Ascending aorta (tissue), 2 donors: ENCODE results near the gene SERTAD2. TPM values are rescaled to one million over a fixed set of nuclear protein-coding genes. Genes with fewer than 3 reads are reported as not detected.
A peak's percentile ranks its signal among the peaks of the same experiment; 100 is the strongest.

ENCODE experiments used
- DNase-seq, 2 donors: peaks; one replicate each; pipeline ENCODE4 v3.0.0-alpha.2; 2019; ENCODE audit warnings: low spot score in 2 of 2
- H3K27ac ChIP-seq, 2 donors: fragments of 200-600 bp; sonication (generic); one replicate each; pipeline ENCODE4 v1.5.1; 2016 to 2017; ENCODE audit warnings: mild to moderate bottlenecking in 1 of 2
- H3K27me3 ChIP-seq: fragments of 200-600 bp; sonication (generic); one replicate; pipeline ENCODE4 v1.5.1; 2017
- H3K36me3 ChIP-seq, 2 donors: fragments of 200-600 bp; sonication (generic); one replicate each; pipeline ENCODE4 v1.5.1; 2016
- H3K4me1 ChIP-seq, 2 donors: fragments of 200-600 bp; sonication (generic); one replicate each; pipeline ENCODE4 v1.5.1; 2016 to 2017; ENCODE audit warnings: mild to moderate bottlenecking in 1 of 2
- H3K4me3 ChIP-seq, 2 donors: fragments of 200-600 bp; sonication (generic); one replicate each; pipeline ENCODE4 v1.5.1; 2016 to 2017; ENCODE audit warnings: mild to moderate bottlenecking in 1 of 2
- H3K9me3 ChIP-seq, 2 donors: fragments of 200-600 bp; sonication (generic); one replicate each; pipeline ENCODE4 v1.5.1; 2016
- CTCF ChIP-seq, 3 experiments: fragments of 200-600 bp in 2 of 3; fragments of 450-650 bp in 1 of 3; sonication (generic) in 2 of 3; IDR thresholded peaks; one replicate each; pipeline ENCODE4 v1.5.1; 2016 to 2019; ENCODE audit warnings: antibody characterized with exemption in 3 of 3, mild to moderate bottlenecking in 1 of 3, moderate library complexity in 1 of 3
- intact Hi-C: fragments of 100-400 bp; cut with DNase I; formaldehyde crosslinking; loops from one replicate; pipeline ENCODE4 v1.15.1; 2023
- total RNA-seq: library from RNA; depleted of rRNA; stranded (reverse); fragments of >200 nt; gene quantifications from one replicate; pipeline ENCODE4 v1.1.0, GENCODE V29; 2016

Gene SERTAD2
- total RNA-seq, 1 donor from 2014 or later, result 8.7 TPM

GRCh38 chr2:64656379-64656778 lies 2.7 kb upstream of the SERTAD2 start:
- Histone ChIP-seq H3K27ac (no peak overlapping the region), H3K9me3 (no peaks in the 10 kb centered on the region), H3K4me1 (peaks cover 0 to 8% of the 10 kb centered on the region in 2 donors), H3K4me3 (no peak overlapping the region), H3K27me3 (no peaks in the 10 kb centered on the region), H3K36me3 (no peaks in the 10 kb centered on the region)
- TF ChIP-seq CTCF (IDR thresholded peaks at IDR 0.05), result no peak
- intact Hi-C loops, result no loop called here
- DNase-seq, result no peak

- Histone ChIP-seq H3K4me3 (no peak overlapping the region), H3K27ac (no peak overlapping the region), H3K36me3 (no peaks in the 10 kb centered on the region), H3K27me3 (no peaks in the 10 kb centered on the region), H3K4me1 (peaks cover 0 to 12% of the 10 kb centered on the region in 2 donors), H3K9me3 (no peaks in the 10 kb centered on the region)
- intact Hi-C loops, result no loop called here
- TF ChIP-seq CTCF (IDR thresholded peaks at IDR 0.05), result no peak
- no peak for DNase-seq
These were observed 2.2 kb upstream of the SERTAD2 start for GRCh38 chr2:64655873-64656272.

DNA sequence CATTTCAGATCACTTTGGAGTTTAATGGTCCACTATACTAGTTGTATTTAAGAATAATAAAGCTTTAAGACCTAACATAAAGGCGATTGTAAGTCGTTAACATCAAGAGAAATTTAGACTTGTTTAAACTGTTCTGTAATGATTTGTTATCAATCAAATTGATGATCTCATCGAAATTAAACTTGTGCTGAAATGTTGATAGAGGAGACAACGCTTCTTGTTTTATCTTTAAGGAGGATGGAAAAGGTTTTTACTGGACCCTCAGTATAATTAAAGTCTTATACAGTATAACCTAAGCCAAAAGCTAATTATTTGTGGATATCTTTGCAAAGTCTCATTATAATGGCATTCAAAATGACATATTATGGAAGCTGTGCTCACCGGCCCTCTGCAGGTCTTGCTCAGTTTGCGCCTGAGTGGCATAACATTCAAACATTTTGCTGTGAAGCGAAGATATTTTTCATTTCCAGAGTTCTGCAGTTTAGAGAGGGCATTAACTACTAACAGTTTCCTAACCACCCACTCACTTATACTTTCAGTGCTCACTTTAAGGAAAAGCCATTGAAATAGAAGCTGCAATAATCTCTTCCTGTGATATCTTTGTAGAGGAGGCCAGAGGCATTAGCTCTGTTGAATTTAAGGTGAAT lies 1.4 kb upstream of the SERTAD2 start:
- peak overlapping the region; percentile 99 for H3K27ac ChIP-seq
- H3K36me3 ChIP-seq, result no peaks in the 10 kb centered on the region

GRCh38 chr2:64654063-64654811 lies 524 bp upstream of the SERTAD2 start:
- no peaks in the 10 kb centered on the region for H3K9me3 ChIP-seq
- peak overlapping the region; percentile 95 to 98 for H3K4me3 ChIP-seq
- no peaks in the 10 kb centered on the region for H3K36me3 ChIP-seq
- DNase-seq, result peak in 1 of 2 donors; percentile 91
- no peak for TF ChIP-seq CTCF (IDR thresholded peaks at IDR 0.05)
- no peaks in the 10 kb centered on the region for H3K27me3 ChIP-seq
- intact Hi-C loops, result loop anchor here (1.0 to 5.0 kb wide), 3 partner anchors 113 to 333 kb away; partner anchors contain the start of genes AFTPH and SLC1A4
- peak overlapping the region; percentile 99 for H3K27ac ChIP-seq
- H3K4me1 ChIP-seq, result peaks cover 0 to 18% of the 10 kb centered on the region in 2 donors

More for the DNA sequence above, 1.4 kb upstream of the SERTAD2 start:
- H3K4me3 ChIP-seq, result peak overlapping the region; percentile 95 to 98
- TF ChIP-seq CTCF (IDR thresholded peaks at IDR 0.05), result peak in 1 of 3 experiments; percentile 18
- no peak for DNase-seq
- intact Hi-C loops, result no loop called here
- no peaks in the 10 kb centered on the region for H3K9me3 ChIP-seq
- H3K27me3 ChIP-seq, result no peaks in the 10 kb centered on the region
- peaks cover 0 to 13% of the 10 kb centered on the region in 2 donors for H3K4me1 ChIP-seq

- H3K4me3 ChIP-seq, result peak overlapping the region; percentile 95 to 98
- H3K4me1 ChIP-seq, result peaks cover 0 to 21% of the 10 kb centered on the region in 2 donors
- TF ChIP-seq CTCF (IDR thresholded peaks at IDR 0.05), result no peak
- no peaks in the 10 kb centered on the region for H3K36me3 ChIP-seq
- intact Hi-C loops, result loop anchor here (1.0 to 5.0 kb wide), 4 partner anchors 99 to 335 kb away; partner anchors contain the start of genes AFTPH and SLC1A4
- peak in 1 of 2 donors; percentile 72 for DNase-seq
- no peaks in the 10 kb centered on the region for H3K27me3 ChIP-seq
- peak overlapping the region; percentile 99 for H3K27ac ChIP-seq
- H3K9me3 ChIP-seq, result no peaks in the 10 kb centered on the region
These were observed 1.2 kb downstream of the SERTAD2 start for GRCh38 chr2:64652231-64653108.
